Neural cell (in vitro differentiated cells): ENCODE results near the gene KCNJ3. TPM values are rescaled to one million over a fixed set of nuclear protein-coding genes. Genes with fewer than 3 reads are reported as not detected.

Source experiments
- H2AFZ ChIP-seq: fragments of 200-600, 300-800 bp; sonication (generic), shearing (Covaris generic); 2 replicates; pipeline ENCODE4 v1.6.0; 2014; ENCODE audit warnings: low read depth, mild to moderate bottlenecking, antibody characterized with exemption, low read length, moderate library complexity
- H3F3A ChIP-seq: fragments of 200-600 bp; shearing (Covaris generic); 2 replicates; pipeline ENCODE4 v1.6.1; 2016; ENCODE audit warnings: mild to moderate bottlenecking, moderate library complexity, mixed read lengths, antibody characterized with exemption, low read length; ENCODE audit not compliant: insufficient read depth, poor library complexity, severe bottlenecking
- H3K27ac ChIP-seq: fragments of 200-600, 300-800 bp; sonication (generic), shearing (Covaris generic); 2 replicates; pipeline ENCODE4 v1.5.1; 2014; ENCODE audit warnings: mild to moderate bottlenecking, low read length, moderate library complexity
- H3K27me3 ChIP-seq: fragments of 300-800, 200-600 bp; sonication (generic), shearing (Covaris generic); 2 replicates; pipeline ENCODE4 v1.6.0; 2014; ENCODE audit warnings: mild to moderate bottlenecking, low read depth, low read length, moderate library complexity; ENCODE audit not compliant: insufficient read depth
- H3K36me3 ChIP-seq: fragments of 300-800, 200-600 bp; sonication (generic), shearing (Covaris generic); 2 replicates; pipeline ENCODE4 v1.5.1; 2014; ENCODE audit warnings: mild to moderate bottlenecking, antibody characterized with exemption, low read length, moderate library complexity; ENCODE audit not compliant: insufficient read depth
- H3K4me2 ChIP-seq: fragments of 300-800, 200-600 bp; sonication (generic), shearing (Covaris generic); 2 replicates; pipeline ENCODE4 v1.6.0; 2014; ENCODE audit warnings: mild to moderate bottlenecking, low read length
- H3K4me3 ChIP-seq: fragments of 300-800, 200-600 bp; sonication (generic), shearing (Covaris generic); 2 replicates; pipeline ENCODE4 v1.5.1; 2014; ENCODE audit warnings: mild to moderate bottlenecking, low read length, moderate library complexity
- H3K79me2 ChIP-seq: fragments of 200-600 bp; shearing (Covaris generic); replicated peaks from 2 replicates; pipeline ENCODE4 v1.6.0; 2014; ENCODE audit warnings: mild to moderate bottlenecking, low read length, moderate library complexity; ENCODE audit not compliant: insufficient read depth
- H3K9ac ChIP-seq: fragments of 300-800, 200-600 bp; sonication (generic), shearing (Covaris generic); 2 replicates; pipeline ENCODE4 v1.6.1; 2016; ENCODE audit warnings: mild to moderate bottlenecking, low read length, mixed read lengths
- H3K9me2 ChIP-seq: fragments of 200-600 bp; shearing (Covaris generic); 2 replicates; pipeline ENCODE4 v1.6.1; 2016; ENCODE audit warnings: mild to moderate bottlenecking, low read length, mixed read lengths; ENCODE audit not compliant: insufficient read depth
- H3K9me3 ChIP-seq: fragments of 200-600, 300-800 bp; sonication (generic), shearing (Covaris generic); 2 replicates; pipeline ENCODE4 v1.6.1; 2016; ENCODE audit warnings: mild to moderate bottlenecking, mixed run types, low read length, moderate library complexity, mixed read lengths
- H4K20me1 ChIP-seq: fragments of 200-600 bp; shearing (Covaris generic); 2 replicates; pipeline ENCODE4 v1.6.1; 2016; ENCODE audit warnings: mild to moderate bottlenecking, mixed run types; ENCODE audit not compliant: insufficient read depth
- EP300 ChIP-seq: fragments of 450-650 bp; conservative IDR thresholded peaks from 2 replicates; pipeline ENCODE4 v1.6.1; 2014; ENCODE audit warnings: antibody characterized with exemption, mild to moderate bottlenecking, moderate library complexity; ENCODE audit not compliant: poor library complexity, severe bottlenecking
- EZH2 ChIP-seq: fragments of 200-600, 300-800 bp; shearing (Covaris generic), sonication (generic); IDR thresholded peaks from 2 replicates; pipeline ENCODE4 v1.6.1; 2014; ENCODE audit warnings: antibody characterized with exemption, low read length, borderline replicate concordance, mild to moderate bottlenecking; ENCODE audit not compliant: insufficient read depth, poor library complexity, severe bottlenecking
- MXI1 ChIP-seq: fragments of 450-650 bp; conservative IDR thresholded peaks from 2 replicates; pipeline ENCODE4 v1.6.1; 2014; ENCODE audit warnings: antibody characterized with exemption, mild to moderate bottlenecking; ENCODE audit not compliant: poor library complexity, severe bottlenecking
- POLR2AphosphoS5 ChIP-seq: IDR thresholded peaks from 2 replicates; pipeline ENCODE4 v1.6.1; 2012
- RAD21 ChIP-seq: fragments of 450-650 bp; conservative IDR thresholded peaks from 2 replicates; pipeline ENCODE4 v1.6.1; 2014; ENCODE audit warnings: antibody characterized with exemption, mild to moderate bottlenecking, moderate library complexity
- REST ChIP-seq: IDR thresholded peaks from 2 replicates; pipeline ENCODE4 v1.6.1; 2012; ENCODE audit warnings: borderline replicate concordance
- SMC3 ChIP-seq: fragments of 450-650 bp; conservative IDR thresholded peaks from 2 replicates; pipeline ENCODE4 v1.6.1; 2014; ENCODE audit warnings: antibody characterized with exemption, mild to moderate bottlenecking, moderate library complexity; ENCODE audit not compliant: poor library complexity
- TAF1 ChIP-seq: IDR thresholded peaks from 2 replicates; pipeline ENCODE4 v1.6.1; 2012; ENCODE audit warnings: low read depth
- polyA plus RNA-seq: library from polyadenylated mRNA; depleted of rRNA; stranded (reverse); fragments of >200 nt; gene quantifications from 2 replicates; pipeline ENCODE4 v1.2.3, GENCODE V29; 2014
- TF ChIP-seq, protein P1 (sequence below): fragments of 450-650 bp; IDR thresholded peaks from 2 replicates; pipeline ENCODE4 v1.5.1; 2014; ENCODE audit warnings: antibody characterized with exemption, mild to moderate bottlenecking, moderate library complexity; ENCODE audit not compliant: poor library complexity, severe bottlenecking

The KCNJ3 gene
- polyA plus RNA-seq, 1 donor from 2014 or later = 0.68 TPM

DNA sequence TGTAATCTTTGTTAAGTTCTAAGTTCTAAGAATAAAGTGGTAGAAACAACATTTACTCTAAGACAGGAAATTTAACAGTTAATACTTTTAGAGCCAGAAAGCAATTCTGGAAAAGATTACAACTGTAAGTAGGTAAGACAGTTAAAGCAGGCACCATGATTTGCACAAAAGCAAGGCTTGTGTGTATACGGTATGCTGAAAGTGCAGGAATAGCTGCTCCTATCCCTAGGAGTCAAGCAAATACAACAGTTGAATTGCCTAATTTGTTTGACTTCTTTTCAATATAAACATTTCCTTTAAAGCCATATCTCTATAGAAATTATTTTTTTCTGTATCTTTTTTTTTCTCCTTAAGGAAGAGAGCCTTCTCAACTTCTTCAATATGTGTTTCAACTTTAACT, 116.4 kb downstream of the KCNJ3 start:
- TF ChIP-seq SMC3 (no peak), TAF1 (no peak), EP300 (no peak)
- no peaks in the 10 kb centered on the region for H3F3A ChIP-seq
- H3K79me2 ChIP-seq = no peaks in the 10 kb centered on the region
- no peaks in the 10 kb centered on the region for H3K36me3 ChIP-seq
- H2AFZ ChIP-seq = no peak overlapping the region
- H3K4me2 ChIP-seq = no peak overlapping the region
- H3K9me2 ChIP-seq = no peaks in the 10 kb centered on the region
- no peaks in the 10 kb centered on the region for H3K27me3 ChIP-seq
- H4K20me1 ChIP-seq = no peaks in the 10 kb centered on the region
- no peak overlapping the region for H3K27ac ChIP-seq
- no peak overlapping the region for H3K4me3 ChIP-seq
- H3K9ac ChIP-seq = no peak overlapping the region
- no peaks in the 10 kb centered on the region for H3K9me3 ChIP-seq

DNA sequence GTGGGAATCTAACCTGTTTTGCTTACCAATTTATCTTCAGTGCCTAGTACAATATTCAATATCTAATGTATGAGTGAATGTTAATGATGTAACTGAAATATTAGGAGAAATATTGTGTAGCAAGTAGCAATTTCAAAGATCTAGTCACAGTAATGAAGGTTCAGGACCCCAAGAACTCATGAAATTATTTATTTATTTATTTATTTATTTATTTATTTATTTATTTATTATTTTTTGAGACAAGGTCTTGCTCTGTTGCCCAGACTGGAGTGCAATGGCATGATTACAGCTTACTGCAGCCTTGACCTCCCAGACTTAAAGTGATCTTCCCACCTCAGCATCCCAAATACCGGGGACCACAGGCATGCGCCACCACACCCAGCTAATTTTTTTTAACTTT, 126.9 kb downstream of the KCNJ3 start:
- no peaks in the 10 kb centered on the region for H3F3A ChIP-seq
- TF ChIP-seq RAD21 (no peak), REST (no peak), TAF1 (no peak), SMC3 (no peak), EP300 (no peak), EZH2 (no peak), MXI1 (no peak), POLR2AphosphoS5 (no peak)
- TF ChIP-seq, protein P1, sequence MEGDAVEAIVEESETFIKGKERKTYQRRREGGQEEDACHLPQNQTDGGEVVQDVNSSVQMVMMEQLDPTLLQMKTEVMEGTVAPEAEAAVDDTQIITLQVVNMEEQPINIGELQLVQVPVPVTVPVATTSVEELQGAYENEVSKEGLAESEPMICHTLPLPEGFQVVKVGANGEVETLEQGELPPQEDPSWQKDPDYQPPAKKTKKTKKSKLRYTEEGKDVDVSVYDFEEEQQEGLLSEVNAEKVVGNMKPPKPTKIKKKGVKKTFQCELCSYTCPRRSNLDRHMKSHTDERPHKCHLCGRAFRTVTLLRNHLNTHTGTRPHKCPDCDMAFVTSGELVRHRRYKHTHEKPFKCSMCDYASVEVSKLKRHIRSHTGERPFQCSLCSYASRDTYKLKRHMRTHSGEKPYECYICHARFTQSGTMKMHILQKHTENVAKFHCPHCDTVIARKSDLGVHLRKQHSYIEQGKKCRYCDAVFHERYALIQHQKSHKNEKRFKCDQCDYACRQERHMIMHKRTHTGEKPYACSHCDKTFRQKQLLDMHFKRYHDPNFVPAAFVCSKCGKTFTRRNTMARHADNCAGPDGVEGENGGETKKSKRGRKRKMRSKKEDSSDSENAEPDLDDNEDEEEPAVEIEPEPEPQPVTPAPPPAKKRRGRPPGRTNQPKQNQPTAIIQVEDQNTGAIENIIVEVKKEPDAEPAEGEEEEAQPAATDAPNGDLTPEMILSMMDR = no peak
- H3K9me3 ChIP-seq = no peaks in the 10 kb centered on the region
- H3K27ac ChIP-seq = no peak overlapping the region
- no peaks in the 10 kb centered on the region for H3K36me3 ChIP-seq
- H2AFZ ChIP-seq = no peak overlapping the region
- no peak overlapping the region for H3K9ac ChIP-seq
- H3K27me3 ChIP-seq = no peaks in the 10 kb centered on the region
- H3K79me2 ChIP-seq = no peaks in the 10 kb centered on the region
- no peak overlapping the region for H3K4me3 ChIP-seq
- no peaks in the 10 kb centered on the region for H3K9me2 ChIP-seq
- no peak overlapping the region for H3K4me2 ChIP-seq
- no peaks in the 10 kb centered on the region for H4K20me1 ChIP-seq

DNA sequence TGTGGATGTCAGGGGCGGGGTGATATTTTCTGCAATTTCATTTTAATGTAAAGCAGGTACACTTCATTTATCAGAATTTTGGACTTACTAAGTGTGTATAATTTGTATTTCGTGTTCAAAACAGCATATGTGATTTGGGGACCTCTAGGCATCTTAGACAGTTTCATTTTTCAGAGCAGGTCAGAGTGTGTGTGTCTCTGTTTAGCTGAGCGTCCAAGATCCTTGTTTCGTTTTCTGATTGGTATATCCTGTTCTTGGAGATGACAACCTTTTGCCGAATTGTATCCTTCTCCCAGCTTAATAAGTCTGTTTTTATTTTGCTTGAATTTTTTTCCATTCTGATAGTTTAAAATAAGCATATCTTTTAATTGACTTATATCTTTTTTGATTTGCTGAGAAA, 128.3 kb downstream of the KCNJ3 start:
- no peak overlapping the region for H3K4me3 ChIP-seq
- no peaks in the 10 kb centered on the region for H3K27me3 ChIP-seq
- no peak for TF ChIP-seq REST
- TF ChIP-seq EZH2 = no peak
- no peak for TF ChIP-seq RAD21
- TF ChIP-seq, protein P1 = no peak
- TF ChIP-seq MXI1 = no peak
- no peak for TF ChIP-seq EP300
- no peak for TF ChIP-seq POLR2AphosphoS5
- TF ChIP-seq SMC3 = no peak
- no peak for TF ChIP-seq TAF1
- no peaks in the 10 kb centered on the region for H3K36me3 ChIP-seq
- no peak overlapping the region for H3K9ac ChIP-seq
- no peaks in the 10 kb centered on the region for H4K20me1 ChIP-seq
- no peak overlapping the region for H3K27ac ChIP-seq
- no peaks in the 10 kb centered on the region for H3K9me3 ChIP-seq
- H2AFZ ChIP-seq = no peak overlapping the region
- no peaks in the 10 kb centered on the region for H3K79me2 ChIP-seq
- no peaks in the 10 kb centered on the region for H3K9me2 ChIP-seq
- no peaks in the 10 kb centered on the region for H3F3A ChIP-seq
- no peak overlapping the region for H3K4me2 ChIP-seq
